Measurements from ENCODE around the gene NTNG2. TPM values are rescaled to one million over a fixed set of nuclear protein-coding genes. Genes with fewer than 3 reads are reported as not detected.

NTNG2 gene
- total and polyA plus RNA-seq, 2 of the 13 experiments (the other 11 are each of a cell fraction or from before 2014, with no cell fraction given), result 0.02 to 0.36 TPM

Other genes starting within 250 kb of the NTNG2 start
- 19.0 and 25.3 TPM in 2 replicates for gene MED27, start 82.2 kb upstream of the NTNG2 start, total RNA-seq (2016; rRNA removed; fragmentation: Illumina TruSeq; extraction: Trizol)
- gene MED27, start 82.2 kb upstream of the NTNG2 start, polyA plus RNA-seq (2011; rRNA removed), result 16.9 and 18.0 TPM in 2 replicates
- 39.0 and 56.7 TPM in 2 replicates for gene SETX, start 192.9 kb downstream of the NTNG2 start, total RNA-seq (2016; rRNA removed; fragmentation: Illumina TruSeq; extraction: Trizol)
- gene SETX, start 192.9 kb downstream of the NTNG2 start, polyA plus RNA-seq (2011; rRNA removed), result 13.1 and 13.2 TPM in 2 replicates
- gene TTF1, start 244.8 kb downstream of the NTNG2 start, total RNA-seq (2016; rRNA removed; fragmentation: Illumina TruSeq; extraction: Trizol), result 9.8 and 11.8 TPM in 2 replicates
- gene TTF1, start 244.8 kb downstream of the NTNG2 start, polyA plus RNA-seq (2011; rRNA removed), result 3.4 and 3.6 TPM in 2 replicates
- gene CFAP77, start 248.2 kb downstream of the NTNG2 start, total RNA-seq (2016; rRNA removed; fragmentation: Illumina TruSeq; extraction: Trizol), result not detected in 2 replicates
- gene CFAP77, start 248.2 kb downstream of the NTNG2 start, polyA plus RNA-seq (2011; rRNA removed), result not detected in 2 replicates

All from HepG2 (cell line).